Measurements from ENCODE around the gene GPR55. TPM values are rescaled to one million over a fixed set of nuclear protein-coding genes. Genes with fewer than 3 reads are reported as not detected.

The GPR55 gene
- total RNA-seq, 1 experiment from 2014 or later, result not detected

DNA sequence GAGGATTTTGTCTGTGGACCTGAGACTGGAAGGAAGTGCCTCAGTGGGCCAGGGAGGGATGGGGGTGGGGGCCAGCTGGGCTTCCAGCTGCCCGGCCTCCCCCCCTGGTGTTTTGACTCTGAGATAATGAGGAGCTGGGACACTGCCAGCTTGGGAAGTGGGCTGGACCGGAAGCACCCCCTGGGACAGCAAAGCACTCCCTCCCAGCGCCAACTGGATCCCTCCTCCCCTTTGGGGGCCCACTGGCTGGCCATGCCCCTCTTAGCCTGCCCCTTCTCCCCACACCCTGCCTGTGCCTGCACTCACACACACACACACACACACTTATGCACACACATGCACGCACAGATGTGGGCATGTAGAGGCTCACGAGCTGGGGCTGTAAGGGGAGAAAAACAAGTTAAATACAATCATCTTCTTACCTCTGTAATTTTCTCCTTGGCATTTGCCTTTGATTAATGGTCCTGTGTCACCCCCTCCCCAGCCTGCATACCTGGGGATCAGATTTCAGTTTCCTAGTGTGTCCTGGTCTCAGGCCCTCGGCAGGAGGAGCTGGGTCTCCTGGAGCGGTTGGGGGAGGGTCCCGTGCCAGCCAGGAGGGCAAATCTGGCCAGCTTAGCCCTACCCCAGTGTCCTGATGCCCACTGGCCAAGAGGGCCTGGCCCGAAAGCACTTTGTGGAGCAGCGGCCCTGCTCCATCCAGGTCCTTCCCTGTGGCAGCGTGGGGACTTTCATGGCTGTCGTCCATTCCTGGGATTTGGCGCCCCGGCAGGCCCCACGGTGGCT lies 56.7 kb downstream of the GPR55 start:
- peak; percentile 31 for DNase-seq (ENCODE audit: low read depth)

DNA sequence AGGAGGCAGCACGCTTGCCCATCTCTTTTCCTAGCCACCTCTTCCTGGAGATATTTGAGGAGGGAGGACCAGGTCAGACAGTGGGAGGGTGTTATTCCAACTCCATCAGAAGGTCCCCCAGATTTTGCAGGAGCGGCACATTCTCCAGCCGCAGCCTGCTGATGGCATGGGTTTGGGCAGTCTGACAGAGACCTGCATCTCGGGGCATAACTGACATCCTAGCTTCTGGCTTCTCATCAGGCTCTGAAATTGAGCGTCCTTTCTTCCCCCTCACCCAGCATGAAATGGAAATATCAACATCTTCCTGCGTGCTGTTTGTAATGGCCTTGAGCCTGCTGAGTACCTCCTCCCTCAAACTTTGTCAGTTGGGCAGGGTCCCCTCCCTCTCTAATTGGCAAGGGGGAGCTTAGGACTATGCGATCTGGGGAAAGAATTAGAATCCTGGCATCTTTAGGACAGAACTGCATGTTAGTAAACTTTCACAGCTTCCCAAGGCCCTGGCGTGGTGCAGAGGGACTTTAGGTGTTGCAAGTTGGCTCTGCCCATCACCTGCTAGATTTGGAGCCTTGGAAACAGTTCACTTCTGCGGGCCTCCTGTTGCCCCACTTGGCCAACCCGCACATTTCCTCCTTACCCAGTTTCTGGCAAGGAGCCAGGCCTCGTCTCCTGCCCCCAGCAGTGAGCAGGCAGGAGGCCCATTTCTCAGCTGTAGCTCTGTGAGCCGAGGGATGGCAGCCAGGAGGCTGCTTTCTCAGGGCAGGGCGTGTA lies 58.1 kb downstream of the GPR55 start:
- peak; percentile 84 for DNase-seq (ENCODE audit: low read depth)

DNA sequence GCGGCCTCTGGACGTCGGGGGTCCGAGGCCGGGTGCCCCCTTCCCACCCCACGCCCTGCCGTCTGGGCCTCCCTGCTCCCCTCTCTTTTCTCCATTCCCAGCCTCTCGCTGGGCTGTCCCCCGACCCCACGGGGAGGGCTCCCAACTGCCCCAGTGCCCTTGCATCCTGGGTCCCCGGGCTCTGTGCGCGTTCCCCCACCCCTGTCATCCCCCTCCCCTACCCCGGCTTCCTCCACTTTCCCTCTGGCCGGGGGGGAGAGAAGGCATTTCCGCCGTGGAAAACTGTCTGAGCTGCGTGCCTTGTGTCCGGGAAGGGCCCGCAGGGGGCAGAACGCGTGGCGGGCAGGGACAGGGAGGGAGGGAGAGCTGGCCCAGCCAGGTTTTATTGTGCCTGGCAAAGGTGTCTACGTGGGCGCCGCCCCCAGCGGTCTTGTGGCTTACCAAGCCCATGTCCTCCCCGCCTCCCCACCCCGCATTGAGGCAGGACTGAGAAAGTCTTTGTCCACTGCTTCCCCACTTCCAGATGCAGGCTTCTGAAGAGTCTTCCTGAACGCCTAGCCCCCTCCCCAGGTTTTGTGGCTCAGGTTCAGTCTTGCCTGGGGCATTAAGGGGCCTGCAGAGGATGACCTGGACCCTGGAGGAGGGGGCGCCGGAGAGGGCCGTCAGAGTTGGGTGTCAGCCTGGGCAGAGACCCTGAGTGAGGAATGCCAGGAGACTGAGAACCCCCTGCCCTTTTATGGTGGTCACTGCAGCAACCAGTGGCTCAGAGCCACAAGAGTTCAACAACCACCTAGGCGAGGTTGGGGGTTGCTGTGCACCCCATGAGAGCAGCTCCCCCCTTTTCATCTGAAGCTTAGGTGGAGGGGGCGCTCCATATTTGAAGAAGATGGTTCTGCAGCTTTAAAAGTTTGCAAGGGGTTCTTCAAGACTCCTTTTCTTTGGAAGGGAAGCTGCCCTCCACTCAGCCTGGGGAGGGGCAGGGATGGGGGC lies 59.0 kb downstream of the GPR55 start:
- peak; percentile 40 for DNase-seq (ENCODE audit: low read depth)

DNA sequence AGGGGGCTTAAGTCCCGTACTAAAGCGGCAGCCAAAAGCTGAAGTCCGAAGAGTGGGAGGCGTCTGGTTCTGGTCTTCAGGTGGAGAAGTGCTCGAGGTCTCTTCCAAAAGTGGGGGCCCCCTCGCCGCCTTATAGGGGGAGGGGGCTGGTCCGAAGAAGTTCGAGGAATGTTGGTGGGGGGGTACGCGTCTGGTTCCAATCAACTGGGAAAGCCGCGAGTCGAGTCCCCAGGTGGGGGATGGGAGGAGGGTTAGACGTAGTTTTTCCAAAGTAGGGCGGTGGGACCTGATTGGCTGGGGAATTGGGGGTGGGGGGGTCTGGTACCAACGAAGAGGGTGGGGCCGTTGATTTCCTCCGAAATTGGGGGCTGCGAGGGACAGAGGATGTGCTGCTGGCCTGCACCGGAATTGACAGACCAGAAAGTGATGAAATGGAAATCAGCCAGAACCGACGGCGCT lies 59.7 kb downstream of the GPR55 start:
- DNase-seq (ENCODE audit: low read depth), result no peak

DNA sequence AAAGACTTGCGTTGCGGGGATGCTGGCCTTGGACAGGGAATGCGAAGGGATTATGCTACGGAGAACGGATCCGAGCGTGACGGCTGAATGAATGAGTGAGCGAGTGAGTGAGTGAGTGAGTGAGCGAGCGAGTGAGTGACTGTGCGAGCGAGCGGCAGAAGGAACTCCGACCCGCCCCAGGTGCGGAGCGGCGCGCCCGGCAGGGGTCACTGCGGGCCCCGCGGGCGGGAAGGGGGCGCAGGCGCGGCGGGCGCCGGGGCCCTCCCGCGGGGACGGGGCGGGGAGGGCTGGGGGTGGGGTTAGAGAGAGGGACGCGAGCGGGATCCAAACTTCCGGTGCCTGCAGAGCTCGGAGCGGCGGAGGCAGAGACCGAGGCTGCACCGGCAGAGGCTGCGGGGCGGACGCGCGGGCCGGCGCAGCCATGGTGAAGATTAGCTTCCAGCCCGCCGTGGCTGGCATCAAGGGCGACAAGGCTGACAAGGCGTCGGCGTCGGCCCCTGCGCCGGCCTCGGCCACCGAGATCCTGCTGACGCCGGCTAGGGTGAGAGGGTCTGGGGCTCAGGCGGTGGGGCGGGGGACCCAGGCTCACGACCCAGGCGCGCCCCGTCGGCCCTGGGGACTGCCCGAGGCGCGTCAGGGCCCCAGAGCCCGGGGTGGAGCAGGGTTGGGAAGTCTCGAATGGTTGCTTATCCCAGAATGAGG lies 60.3 kb downstream of the GPR55 start, which contains the start of gene ITM2C:
ITM2C (plus strand) TSS at position 338 of the 702 bp plus-strand sequence; CDS start at position 422, 84 bp downstream.
- DNase-seq (ENCODE audit: low read depth), result peak; percentile 81

DNA sequence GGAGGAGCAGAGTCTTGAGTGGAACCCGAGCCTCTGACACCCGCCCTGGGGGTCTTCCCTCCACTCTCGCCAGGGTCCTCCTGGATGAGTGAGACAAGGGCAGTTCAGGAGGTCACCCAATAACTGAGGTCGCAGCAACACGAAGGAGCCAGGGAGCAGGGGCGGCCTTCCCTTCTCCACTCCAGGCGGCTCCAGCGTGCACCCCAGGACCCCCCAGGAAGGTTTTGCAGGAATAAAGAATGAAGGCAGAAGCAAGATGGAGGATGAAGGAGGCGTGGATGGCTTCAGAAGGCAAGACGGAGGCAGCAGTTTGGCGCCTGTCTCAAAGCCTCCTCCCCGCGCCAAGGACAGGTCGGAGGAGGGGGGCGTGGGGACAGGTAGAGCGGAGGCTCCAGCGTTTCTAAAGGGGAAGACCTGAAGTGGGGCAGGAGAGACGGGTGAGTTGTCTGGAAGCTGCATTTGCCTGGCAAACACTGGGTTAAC lies 60.9 kb downstream of the GPR55 start:
- DNase-seq (ENCODE audit: low read depth), result no peak

DNA sequence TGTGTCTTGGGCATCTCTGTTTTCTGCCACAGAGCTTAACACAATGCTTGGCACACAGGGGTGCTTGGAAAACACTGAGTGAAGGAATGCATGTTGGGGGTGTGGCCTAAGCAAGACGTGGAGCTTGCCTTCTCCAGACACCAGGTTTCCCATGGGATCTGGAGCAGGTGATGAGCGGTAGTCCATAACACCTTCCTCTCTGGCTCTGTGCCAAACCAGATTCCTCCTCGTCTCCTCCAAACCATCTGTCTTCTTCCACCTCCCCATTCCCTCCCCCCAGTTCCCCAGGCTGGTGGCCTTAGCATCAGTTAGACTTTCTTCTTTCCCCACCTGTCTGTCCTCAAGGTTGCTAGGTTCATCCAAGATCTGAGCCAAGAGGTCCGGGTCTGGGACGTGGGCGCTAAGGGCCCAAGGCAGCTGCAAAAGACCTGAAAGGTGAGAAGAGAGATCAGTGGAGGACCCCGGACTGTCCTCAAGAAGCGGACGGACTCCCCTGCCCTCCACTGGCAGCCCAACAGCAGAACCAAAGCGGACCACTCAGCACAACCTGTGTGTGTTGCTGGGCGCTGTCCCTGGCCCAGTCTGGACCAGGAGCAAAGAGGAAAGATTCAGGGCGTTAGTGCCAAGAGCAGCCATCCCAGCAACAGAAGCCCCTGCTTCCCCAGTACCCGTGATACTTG lies 61.5 kb downstream of the GPR55 start:
- no peak for DNase-seq (ENCODE audit: low read depth)

DNA sequence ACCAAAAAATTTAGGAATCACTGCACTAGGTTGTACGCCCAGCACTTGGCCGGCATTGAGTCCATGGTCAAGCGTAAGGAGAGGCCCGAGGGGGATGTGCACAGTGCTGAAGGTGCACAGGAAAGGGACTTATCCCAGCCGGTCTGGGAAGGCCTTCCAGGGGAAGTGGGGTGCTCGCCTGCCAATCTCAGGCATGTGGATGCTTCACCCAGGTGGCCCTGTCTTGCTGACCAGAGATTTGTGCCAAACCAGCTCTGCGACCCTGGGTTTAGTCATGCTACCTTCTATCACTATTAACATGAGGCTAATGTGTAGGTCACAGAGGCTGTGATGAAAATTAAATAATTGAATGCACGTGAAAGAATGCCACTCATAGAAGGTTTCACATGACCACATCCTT lies 62.0 kb downstream of the GPR55 start:
- DNase-seq (ENCODE audit: low read depth), result no peak

DNA sequence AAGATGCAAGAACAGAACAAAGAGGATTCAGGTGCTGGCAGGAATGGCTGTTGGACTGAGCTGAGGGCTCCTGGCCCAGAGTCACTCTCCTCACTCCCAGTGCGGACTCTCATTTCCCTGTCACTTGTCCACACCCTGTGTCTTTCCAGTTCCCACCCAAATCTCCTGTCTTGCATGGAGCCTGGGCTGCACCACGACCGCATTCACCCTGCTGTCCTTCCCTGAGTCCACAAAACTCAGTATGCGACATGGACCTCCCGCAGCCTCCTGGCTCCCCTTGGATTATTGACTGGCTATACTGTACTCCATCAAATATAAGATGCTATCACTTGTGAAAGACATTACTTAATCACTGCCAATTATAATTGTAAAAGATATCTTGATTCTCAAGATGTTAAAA lies 62.8 kb downstream of the GPR55 start:
- no peak for DNase-seq (ENCODE audit: low read depth)

DNA sequence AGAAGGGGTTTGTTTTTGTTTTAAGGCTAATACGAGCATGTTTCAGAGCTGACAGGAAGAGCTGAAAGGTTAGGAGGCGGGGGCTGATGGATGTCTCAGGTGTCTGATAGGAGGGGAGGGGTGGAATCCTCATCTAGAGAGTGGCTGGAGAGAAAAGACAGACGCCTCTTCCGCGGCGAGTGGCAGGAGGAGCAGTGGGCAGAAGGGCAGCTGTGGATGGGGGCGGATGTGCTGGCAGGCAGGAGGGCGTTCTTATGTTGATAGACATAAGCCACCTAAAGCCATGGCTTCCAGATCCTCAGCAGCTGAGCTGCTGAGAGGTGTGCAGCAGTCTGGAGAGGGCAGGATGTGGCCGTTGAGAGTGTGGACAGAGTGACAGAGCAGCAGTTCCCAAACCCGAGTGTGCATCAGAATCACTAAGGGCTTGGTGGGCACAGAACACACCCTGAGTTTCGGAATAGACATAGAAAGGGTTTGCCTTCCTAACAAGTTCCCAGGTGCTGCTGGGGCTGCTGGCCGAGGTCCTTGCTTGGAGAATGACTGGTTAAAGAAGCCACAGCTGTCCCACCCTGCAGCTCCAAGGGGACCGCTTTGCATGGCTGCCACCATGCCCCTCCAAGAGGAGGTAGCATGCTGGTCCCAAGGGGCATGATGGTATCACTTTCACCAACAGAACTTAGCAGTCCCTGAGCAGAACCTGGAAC lies 63.3 kb downstream of the GPR55 start:
- no peak for DNase-seq (ENCODE audit: low read depth)

Other genes starting within 250 kb of the GPR55 start
- 72.1 and 76.8 TPM in 2 replicates for gene CAB39, start 212.4 kb downstream of the GPR55 start, total RNA-seq (2014; rRNA removed; shearing (Covaris generic))
- 41.8 and 41.9 TPM in 2 replicates for gene ITM2C, start 60.3 kb downstream of the GPR55 start, total RNA-seq (2014; rRNA removed; shearing (Covaris generic))
- gene SPATA3, start 70.9 kb upstream of the GPR55 start, total RNA-seq (2014; rRNA removed; shearing (Covaris generic)), result not detected in 2 replicates
- 0.57 and 0.86 TPM in 2 replicates for gene C2orf72, start 112.3 kb upstream of the GPR55 start, total RNA-seq (2014; rRNA removed; shearing (Covaris generic))
- gene PSMD1, start 131.6 kb upstream of the GPR55 start, total RNA-seq (2014; rRNA removed; shearing (Covaris generic)), result 180 and 196 TPM in 2 replicates
- gene HTR2B, start 199.8 kb upstream of the GPR55 start, total RNA-seq (2014; rRNA removed; shearing (Covaris generic)), result not detected in 2 replicates